HepG2 (cell line): ENCODE results near the gene ITGB3. TPM values are rescaled to one million over a fixed set of nuclear protein-coding genes. Genes with fewer than 3 reads are reported as not detected.

Experiments used
- AHR ChIP-seq: IDR thresholded peaks from 2 replicates; pipeline ENCODE4 v1.6.1; 2018; ENCODE audit warnings: missing genetic modification reagents, missing compliant biosample characterization
- GATAD1 ChIP-seq: IDR thresholded peaks from 2 replicates; pipeline ENCODE4 v1.6.1; 2016; ENCODE audit warnings: missing genetic modification reagents, missing compliant biosample characterization
- HDAC6 ChIP-seq: fragments of 200-600 bp; sonication (generic); IDR thresholded peaks from 2 replicates; pipeline ENCODE4 v1.7.0; 2017; ENCODE audit warnings: mild to moderate bottlenecking, antibody characterized with exemption, low read length, low read depth
- KMT2B ChIP-seq: IDR thresholded peaks from 2 replicates; pipeline ENCODE4 v1.6.1; 2016; ENCODE audit warnings: missing genetic modification reagents, missing compliant biosample characterization
- MBD4 ChIP-seq: IDR thresholded peaks from 2 replicates; pipeline ENCODE4 v1.6.1; 2012; ENCODE audit warnings: low read length, inconsistent platforms, borderline replicate concordance
- MBNL3 ChIP-seq: fragments of 250-450 bp; sonication (Bioruptor Pico); conservative IDR thresholded peaks from 2 replicates; pipeline ENCODE4 v1.8.0; 2022; ENCODE audit warnings: mild to moderate bottlenecking, inconsistent platforms
- NRL ChIP-seq: sonication (generic); formaldehyde crosslinking; IDR thresholded peaks from 2 replicates; pipeline ENCODE4 v1.5.0; 2020; ENCODE audit warnings: missing genetic modification reagents, mild to moderate bottlenecking, moderate library complexity, borderline replicate concordance
- ZNF180 ChIP-seq: sonication (generic); formaldehyde crosslinking; IDR thresholded peaks from 2 replicates; pipeline ENCODE4 v1.4.0; 2020; ENCODE audit warnings: low read depth, missing genetic modification reagents, borderline replicate concordance
- ZNF24 ChIP-seq: fragments of 450-650 bp; IDR thresholded peaks from 2 replicates; pipeline ENCODE4 v1.6.1; 2017; ENCODE audit warnings: antibody characterized with exemption, mild to moderate bottlenecking
- ZNF282 ChIP-seq: fragments of 450-650 bp; IDR thresholded peaks from 2 replicates; pipeline ENCODE4 v1.6.1; 2018; ENCODE audit not compliant: partially characterized antibody
- ZNF451 ChIP-seq: sonication (generic); formaldehyde crosslinking; IDR thresholded peaks from 2 replicates; pipeline ENCODE4 v1.5.0; 2020; ENCODE audit warnings: mild to moderate bottlenecking, missing genetic modification reagents
- ZNF703 ChIP-seq: sonication (generic); formaldehyde crosslinking; IDR thresholded peaks from 2 replicates; pipeline ENCODE4 v1.5.1; 2020; ENCODE audit warnings: missing genetic modification reagents, mild to moderate bottlenecking, moderate library complexity, borderline replicate concordance
- ZSCAN29 ChIP-seq: sonication (generic); formaldehyde crosslinking; conservative IDR thresholded peaks from 2 replicates; pipeline ENCODE4 v1.4.0; 2020; ENCODE audit warnings: mild to moderate bottlenecking, missing genetic modification reagents
- polyA plus RNA-seq, 8 experiments: library from polyadenylated mRNA; depleted of rRNA in 3 of 8; stranded (reverse) in 7 of 8; unstranded in 1 of 8; fragments of >200 nt; fragmentation: Illumina TruSeq in 4 of 8; extraction: Trizol in 4 of 8; gene quantifications; 2 replicates each; pipeline versions ENCODE4 v1.2.1 to v1.2.3, GENCODE V29; 2011 to 2016; ENCODE audit warnings: low read depth in 4 of 8, missing spikeins in 1 of 8, mixed read lengths in 1 of 8; ENCODE audit not compliant: insufficient read depth in 1 of 8
- total RNA-seq, 5 experiments: library from RNA; depleted of rRNA; stranded (reverse); fragments of >200 nt; fragmentation: Illumina TruSeq; extraction: Trizol; gene quantifications; 2 replicates each; pipeline ENCODE4 v1.2.3, GENCODE V29; 2016; ENCODE audit warnings: low read depth in 1 of 5
- TF ChIP-seq, protein P1 (sequence below): sonication (generic); formaldehyde crosslinking; IDR thresholded peaks from 2 replicates; pipeline ENCODE4 v1.4.0; 2020; ENCODE audit warnings: missing genetic modification reagents
- TF ChIP-seq, protein P2 (sequence below): sonication (generic); formaldehyde crosslinking; IDR thresholded peaks from 2 replicates; pipeline ENCODE4 v1.8.1; 2022; ENCODE audit warnings: low read depth, mild to moderate bottlenecking, missing genetic modification reagents
- TF ChIP-seq, protein P3 (sequence below): sonication (generic); formaldehyde crosslinking; IDR thresholded peaks from 2 replicates; pipeline ENCODE4 v1.9.0; 2021; ENCODE audit warnings: missing genetic modification reagents, borderline replicate concordance
- TF ChIP-seq, protein P4 (sequence below): sonication (generic); formaldehyde crosslinking; IDR thresholded peaks from 2 replicates; pipeline ENCODE4 v1.5.1; 2020; ENCODE audit warnings: missing genetic modification reagents, mild to moderate bottlenecking, borderline replicate concordance
- TF ChIP-seq, protein P5 (sequence below): sonication (generic); formaldehyde crosslinking; IDR thresholded peaks from 2 replicates; pipeline ENCODE4; 2020; ENCODE audit warnings: missing genetic modification reagents, mild to moderate bottlenecking, borderline replicate concordance

The ITGB3 gene
- total and polyA plus RNA-seq, 2 of the 13 experiments (the other 11 are each of a cell fraction or from before 2014, with no cell fraction given), result 0.09 to 0.31 TPM

GRCh38 chr17:47291242-47291873 is 37.7 kb downstream of the ITGB3 start (continued):
- TF ChIP-seq, protein P1, sequence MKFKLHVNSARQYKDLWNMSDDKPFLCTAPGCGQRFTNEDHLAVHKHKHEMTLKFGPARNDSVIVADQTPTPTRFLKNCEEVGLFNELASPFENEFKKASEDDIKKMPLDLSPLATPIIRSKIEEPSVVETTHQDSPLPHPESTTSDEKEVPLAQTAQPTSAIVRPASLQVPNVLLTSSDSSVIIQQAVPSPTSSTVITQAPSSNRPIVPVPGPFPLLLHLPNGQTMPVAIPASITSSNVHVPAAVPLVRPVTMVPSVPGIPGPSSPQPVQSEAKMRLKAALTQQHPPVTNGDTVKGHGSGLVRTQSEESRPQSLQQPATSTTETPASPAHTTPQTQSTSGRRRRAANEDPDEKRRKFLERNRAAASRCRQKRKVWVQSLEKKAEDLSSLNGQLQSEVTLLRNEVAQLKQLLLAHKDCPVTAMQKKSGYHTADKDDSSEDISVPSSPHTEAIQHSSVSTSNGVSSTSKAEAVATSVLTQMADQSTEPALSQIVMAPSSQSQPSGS, result no peak
- TF ChIP-seq, protein P2, sequence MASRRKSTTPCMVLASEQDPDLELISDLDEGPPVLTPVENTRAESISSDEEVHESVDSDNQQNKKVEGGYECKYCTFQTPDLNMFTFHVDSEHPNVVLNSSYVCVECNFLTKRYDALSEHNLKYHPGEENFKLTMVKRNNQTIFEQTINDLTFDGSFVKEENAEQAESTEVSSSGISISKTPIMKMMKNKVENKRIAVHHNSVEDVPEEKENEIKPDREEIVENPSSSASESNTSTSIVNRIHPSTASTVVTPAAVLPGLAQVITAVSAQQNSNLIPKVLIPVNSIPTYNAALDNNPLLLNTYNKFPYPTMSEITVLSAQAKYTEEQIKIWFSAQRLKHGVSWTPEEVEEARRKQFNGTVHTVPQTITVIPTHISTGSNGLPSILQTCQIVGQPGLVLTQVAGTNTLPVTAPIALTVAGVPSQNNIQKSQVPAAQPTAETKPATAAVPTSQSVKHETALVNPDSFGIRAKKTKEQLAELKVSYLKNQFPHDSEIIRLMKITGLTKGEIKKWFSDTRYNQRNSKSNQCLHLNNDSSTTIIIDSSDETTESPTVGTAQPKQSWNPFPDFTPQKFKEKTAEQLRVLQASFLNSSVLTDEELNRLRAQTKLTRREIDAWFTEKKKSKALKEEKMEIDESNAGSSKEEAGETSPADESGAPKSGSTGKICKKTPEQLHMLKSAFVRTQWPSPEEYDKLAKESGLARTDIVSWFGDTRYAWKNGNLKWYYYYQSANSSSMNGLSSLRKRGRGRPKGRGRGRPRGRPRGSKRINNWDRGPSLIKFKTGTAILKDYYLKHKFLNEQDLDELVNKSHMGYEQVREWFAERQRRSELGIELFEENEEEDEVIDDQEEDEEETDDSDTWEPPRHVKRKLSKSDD (CRISPR knock-in tag), result no peak
- TF ChIP-seq, protein P3, sequence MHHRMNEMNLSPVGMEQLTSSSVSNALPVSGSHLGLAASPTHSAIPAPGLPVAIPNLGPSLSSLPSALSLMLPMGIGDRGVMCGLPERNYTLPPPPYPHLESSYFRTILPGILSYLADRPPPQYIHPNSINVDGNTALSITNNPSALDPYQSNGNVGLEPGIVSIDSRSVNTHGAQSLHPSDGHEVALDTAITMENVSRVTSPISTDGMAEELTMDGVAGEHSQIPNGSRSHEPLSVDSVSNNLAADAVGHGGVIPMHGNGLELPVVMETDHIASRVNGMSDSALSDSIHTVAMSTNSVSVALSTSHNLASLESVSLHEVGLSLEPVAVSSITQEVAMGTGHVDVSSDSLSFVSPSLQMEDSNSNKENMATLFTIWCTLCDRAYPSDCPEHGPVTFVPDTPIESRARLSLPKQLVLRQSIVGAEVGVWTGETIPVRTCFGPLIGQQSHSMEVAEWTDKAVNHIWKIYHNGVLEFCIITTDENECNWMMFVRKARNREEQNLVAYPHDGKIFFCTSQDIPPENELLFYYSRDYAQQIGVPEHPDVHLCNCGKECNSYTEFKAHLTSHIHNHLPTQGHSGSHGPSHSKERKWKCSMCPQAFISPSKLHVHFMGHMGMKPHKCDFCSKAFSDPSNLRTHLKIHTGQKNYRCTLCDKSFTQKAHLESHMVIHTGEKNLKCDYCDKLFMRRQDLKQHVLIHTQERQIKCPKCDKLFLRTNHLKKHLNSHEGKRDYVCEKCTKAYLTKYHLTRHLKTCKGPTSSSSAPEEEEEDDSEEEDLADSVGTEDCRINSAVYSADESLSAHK (CRISPR knock-in tag), result no peak
- no peak for TF ChIP-seq ZNF24
- TF ChIP-seq GATAD1 (CRISPR knock-in tag), result no peak
- TF ChIP-seq NRL (CRISPR knock-in tag), result no peak
- no peak for TF ChIP-seq ZSCAN29 (CRISPR knock-in tag)
- no peak for TF ChIP-seq AHR
- TF ChIP-seq ZNF180, result no peak
- TF ChIP-seq ZNF703 (CRISPR knock-in tag), result no peak
- TF ChIP-seq, protein P4, sequence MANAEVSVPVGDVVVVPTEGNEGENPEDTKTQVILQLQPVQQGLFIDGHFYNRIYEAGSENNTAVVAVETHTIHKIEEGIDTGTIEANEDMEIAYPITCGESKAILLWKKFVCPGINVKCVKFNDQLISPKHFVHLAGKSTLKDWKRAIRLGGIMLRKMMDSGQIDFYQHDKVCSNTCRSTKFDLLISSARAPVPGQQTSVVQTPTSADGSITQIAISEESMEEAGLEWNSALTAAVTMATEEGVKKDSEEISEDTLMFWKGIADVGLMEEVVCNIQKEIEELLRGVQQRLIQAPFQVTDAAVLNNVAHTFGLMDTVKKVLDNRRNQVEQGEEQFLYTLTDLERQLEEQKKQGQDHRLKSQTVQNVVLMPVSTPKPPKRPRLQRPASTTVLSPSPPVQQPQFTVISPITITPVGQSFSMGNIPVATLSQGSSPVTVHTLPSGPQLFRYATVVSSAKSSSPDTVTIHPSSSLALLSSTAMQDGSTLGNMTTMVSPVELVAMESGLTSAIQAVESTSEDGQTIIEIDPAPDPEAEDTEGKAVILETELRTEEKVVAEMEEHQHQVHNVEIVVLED (CRISPR knock-in tag), result no peak
- no peak for TF ChIP-seq HDAC6
- TF ChIP-seq ZNF282, result no peak
- no peak for TF ChIP-seq ZNF451
- TF ChIP-seq, protein P5, sequence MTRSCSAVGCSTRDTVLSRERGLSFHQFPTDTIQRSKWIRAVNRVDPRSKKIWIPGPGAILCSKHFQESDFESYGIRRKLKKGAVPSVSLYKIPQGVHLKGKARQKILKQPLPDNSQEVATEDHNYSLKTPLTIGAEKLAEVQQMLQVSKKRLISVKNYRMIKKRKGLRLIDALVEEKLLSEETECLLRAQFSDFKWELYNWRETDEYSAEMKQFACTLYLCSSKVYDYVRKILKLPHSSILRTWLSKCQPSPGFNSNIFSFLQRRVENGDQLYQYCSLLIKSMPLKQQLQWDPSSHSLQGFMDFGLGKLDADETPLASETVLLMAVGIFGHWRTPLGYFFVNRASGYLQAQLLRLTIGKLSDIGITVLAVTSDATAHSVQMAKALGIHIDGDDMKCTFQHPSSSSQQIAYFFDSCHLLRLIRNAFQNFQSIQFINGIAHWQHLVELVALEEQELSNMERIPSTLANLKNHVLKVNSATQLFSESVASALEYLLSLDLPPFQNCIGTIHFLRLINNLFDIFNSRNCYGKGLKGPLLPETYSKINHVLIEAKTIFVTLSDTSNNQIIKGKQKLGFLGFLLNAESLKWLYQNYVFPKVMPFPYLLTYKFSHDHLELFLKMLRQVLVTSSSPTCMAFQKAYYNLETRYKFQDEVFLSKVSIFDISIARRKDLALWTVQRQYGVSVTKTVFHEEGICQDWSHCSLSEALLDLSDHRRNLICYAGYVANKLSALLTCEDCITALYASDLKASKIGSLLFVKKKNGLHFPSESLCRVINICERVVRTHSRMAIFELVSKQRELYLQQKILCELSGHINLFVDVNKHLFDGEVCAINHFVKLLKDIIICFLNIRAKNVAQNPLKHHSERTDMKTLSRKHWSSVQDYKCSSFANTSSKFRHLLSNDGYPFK, result no peak
- TF ChIP-seq KMT2B (CRISPR knock-in tag), result no peak
- TF ChIP-seq MBNL3 (CRISPR knock-in tag), result no peak
- TF ChIP-seq MBD4, result peak; percentile 69; the same call in 1 of the 2 replicates
